GOT3 (cell line): ENCODE measurements around the gene HOXC4.
"Not testable (repeated sequence)": the region's sequence is repeated elsewhere in the genome, so short reads cannot be mapped to it uniquely, and the experiment has no call there.

ENCODE experiments used
- DNase-seq: peaks from one replicate; lab custom pipeline; 2025; ENCODE audit warnings: mixed read lengths; lab: John Stamatoyannopoulos, UW

Gene HOXC4

DNA sequence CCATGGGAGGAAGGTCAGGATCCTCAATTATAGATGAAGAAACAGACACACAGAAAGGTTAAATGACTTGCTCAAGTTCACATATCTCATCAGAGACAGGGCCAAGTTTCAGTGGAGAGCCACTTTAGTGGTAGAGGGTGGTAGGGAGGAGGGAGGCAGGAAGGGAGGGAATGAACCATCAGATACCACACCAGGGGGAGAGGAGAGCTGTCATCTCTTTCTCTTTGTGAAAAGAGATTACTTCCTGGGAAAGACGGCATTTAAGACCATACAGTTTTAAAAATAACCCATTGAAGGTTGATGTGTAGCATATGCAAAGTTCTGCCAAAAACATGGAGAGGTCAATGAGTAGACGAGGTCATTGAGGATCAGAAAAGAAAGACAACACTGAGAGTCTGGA is 39.3 kb downstream of the HOXC4 start:
- DNase-seq, result not testable (repeated sequence)

GRCh38 chr12:54095928-54096327 is 42.3 kb downstream of the HOXC4 start:
- not testable (repeated sequence) for DNase-seq

DNA sequence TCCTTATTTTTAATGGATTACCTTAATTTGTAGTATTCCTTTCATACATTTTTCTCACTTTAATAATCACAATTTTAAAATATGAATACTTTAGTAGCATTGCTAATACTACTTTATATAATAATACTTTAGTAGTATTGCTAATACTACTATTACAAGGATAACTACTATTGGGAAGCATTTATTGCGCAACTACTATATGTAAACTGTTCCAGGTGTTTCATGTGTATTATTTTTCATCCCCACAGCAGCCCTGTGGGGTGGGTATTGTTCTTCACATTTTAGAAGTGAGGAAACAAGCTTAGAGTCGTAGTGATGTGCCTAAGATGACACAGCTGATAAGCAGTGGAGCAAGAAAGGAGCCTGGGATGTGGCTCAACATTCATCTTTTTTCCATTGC is 45.0 kb downstream of the HOXC4 start:
- DNase-seq, result not testable (repeated sequence)

GRCh38 chr12:54100588-54100987 is 47.0 kb downstream of the HOXC4 start:
- DNase-seq, result not testable (repeated sequence)

GRCh38 chr12:54102223-54102622 is 48.6 kb downstream of the HOXC4 start:
- not testable (repeated sequence) for DNase-seq

DNA sequence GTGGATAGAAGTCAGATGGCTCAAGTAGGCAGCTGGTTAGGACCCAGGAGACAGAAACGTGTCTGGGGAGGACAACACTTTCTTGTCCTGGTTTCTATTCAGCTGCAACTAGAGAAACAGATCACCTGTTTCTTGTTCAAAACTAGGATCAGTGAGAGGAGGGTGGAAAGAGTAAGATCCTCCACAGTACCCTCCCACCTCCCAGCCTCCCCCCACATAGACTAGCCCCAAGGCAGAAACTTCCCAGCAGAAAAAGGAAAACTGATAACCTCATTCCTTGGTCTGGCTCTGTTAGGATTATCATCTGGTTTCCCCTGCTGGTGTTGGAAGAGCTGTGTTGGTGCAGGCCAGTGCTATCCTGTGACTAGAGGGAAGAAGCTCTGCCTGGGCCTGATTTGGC is 50.2 kb downstream of the HOXC4 start:
- not testable (repeated sequence) for DNase-seq
